SK-N-SH (cell line): Measurements from ENCODE around the gene MCC.

Source experiments
- CTCF ChIP-seq: fragments of 200-600 bp; sonication (generic); IDR thresholded peaks from 2 replicates; pipeline ENCODE4 v1.6.1; 2017; ENCODE audit warnings: antibody characterized with exemption, mild to moderate bottlenecking, moderate library complexity
- GATA2 ChIP-seq: sonication (generic); formaldehyde crosslinking; IDR thresholded peaks from 2 replicates; pipeline ENCODE4 v1.5.0; 2020; ENCODE audit warnings: mild to moderate bottlenecking, missing genetic modification reagents
- MEF2A ChIP-seq: IDR thresholded peaks from 2 replicates; pipeline ENCODE4 v1.4.0; 2012; ENCODE audit warnings: low read depth, borderline replicate concordance
- POLR2AphosphoS5 ChIP-seq: IDR thresholded peaks from 2 replicates; pipeline ENCODE4 v1.6.1; 2012; ENCODE audit warnings: low read depth, low read length
- RAD21 ChIP-seq: IDR thresholded peaks from 2 replicates; pipeline ENCODE4 v1.6.1; 2012; ENCODE audit warnings: mild to moderate bottlenecking, low read length
- SMC3 ChIP-seq: IDR thresholded peaks from 2 replicates; pipeline ENCODE4 v1.6.1; 2012; ENCODE audit warnings: low read depth, low read length, improper control_type of control experiment
- TAF1 ChIP-seq: IDR thresholded peaks from 2 replicates; pipeline ENCODE4 v1.6.1; 2012; ENCODE audit warnings: low read depth, mild to moderate bottlenecking, low read length, moderate library complexity, borderline replicate concordance

- TF ChIP-seq GATA2 (CRISPR knock-in tag) (no peak), CTCF (no peak), SMC3 (no peak), TAF1 (no peak), MEF2A (no peak), RAD21 (no peak), POLR2AphosphoS5 (no peak)
These were observed 510.8 kb downstream of the MCC start for GRCh38 chr5:112977440-112977861.
